GM21619 (cell line): Measurements from ENCODE around the gene TSPAN1.

Source experiments
- ATAC-seq: cut with Tn5 transposase; IDR thresholded peaks from one replicate; pipeline ENCODE4 v1.9.1; 2021; ENCODE audit not compliant: unreplicated experiment

TSPAN1 gene

DNA sequence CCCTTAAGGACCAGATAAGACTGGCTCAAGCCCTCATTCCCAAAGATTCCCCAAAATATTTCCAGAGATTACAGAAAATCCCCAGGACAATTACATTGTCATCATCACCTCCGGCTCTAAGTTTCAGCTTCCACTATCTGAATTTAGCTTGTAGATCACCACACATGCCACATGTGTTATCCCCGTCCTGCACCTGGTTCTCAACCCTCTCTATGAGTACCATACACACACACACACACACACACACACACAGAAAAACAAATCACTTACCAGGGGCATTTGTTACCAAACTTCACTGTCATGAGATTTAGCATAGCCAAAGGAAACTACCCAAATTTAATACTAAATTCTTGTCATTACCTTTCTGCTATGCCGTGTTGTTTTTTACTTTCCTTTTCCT lies 15.4 kb upstream of the TSPAN1 start:
- ATAC-seq, result no peak

DNA sequence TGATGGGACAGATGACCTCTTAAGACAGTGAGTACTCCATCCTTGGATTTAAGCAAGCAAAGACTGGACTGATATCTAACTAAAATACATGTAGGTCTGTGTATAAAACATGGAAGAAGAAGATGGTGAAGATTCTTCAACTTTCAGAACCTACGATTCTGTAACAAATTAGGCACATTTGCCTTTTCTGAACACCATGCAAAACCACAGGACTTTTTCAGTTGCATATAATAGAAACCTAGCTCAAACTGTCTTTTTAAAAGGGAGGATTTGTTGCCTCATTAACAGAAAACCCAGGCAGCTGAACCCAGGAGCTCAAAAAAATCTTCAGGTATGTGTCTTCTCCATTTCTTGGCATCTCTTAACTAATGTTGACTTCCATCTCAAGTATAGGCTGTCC lies 14.7 kb upstream of the TSPAN1 start:
- ATAC-seq, result no peak

DNA sequence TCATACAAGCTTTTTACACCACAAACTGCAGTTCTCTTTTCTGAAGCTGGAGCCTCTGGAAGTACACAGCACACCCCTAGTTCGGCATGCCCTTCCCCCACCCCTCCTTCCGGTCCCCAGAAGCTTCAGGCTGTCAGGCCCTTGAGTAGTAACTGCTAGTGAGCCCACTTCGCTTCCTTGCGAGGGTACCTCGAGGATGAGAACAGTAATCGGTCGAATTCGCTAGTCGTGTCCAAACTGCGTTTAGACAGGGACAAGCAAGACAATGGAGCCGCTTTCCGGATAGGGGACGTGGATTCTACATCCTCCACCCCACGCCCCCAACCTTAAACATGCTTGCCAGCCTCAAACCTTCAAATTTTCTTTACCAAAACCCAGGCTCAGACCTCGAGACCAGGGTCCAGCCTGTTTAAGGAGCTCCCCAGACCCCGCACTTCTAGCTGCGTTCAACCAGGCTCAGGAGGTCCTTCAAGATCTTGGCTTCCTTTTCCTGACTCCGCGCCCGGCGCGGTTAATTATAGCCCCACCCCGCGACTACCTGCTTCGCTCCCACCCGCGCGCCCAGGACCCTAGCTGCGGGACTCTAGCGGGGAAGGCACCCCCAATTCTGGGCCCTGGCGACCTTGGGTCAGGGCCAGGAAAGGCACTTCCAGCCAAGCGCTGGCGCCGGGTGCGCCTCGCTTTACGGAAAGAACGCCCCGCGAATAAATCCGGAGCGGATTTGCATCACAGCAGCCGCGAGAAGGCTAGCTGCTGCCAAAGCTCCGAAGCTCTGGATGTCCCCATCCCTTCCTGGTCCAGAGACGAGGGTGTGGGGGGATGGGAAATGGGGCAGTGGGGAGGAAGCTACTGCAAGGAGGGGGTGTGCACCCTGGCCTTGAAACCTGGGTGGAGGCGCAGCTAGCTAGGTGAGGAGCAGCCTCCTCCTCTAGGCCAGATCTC lies 8.1 kb upstream of the TSPAN1 start:
- no peak for ATAC-seq

DNA sequence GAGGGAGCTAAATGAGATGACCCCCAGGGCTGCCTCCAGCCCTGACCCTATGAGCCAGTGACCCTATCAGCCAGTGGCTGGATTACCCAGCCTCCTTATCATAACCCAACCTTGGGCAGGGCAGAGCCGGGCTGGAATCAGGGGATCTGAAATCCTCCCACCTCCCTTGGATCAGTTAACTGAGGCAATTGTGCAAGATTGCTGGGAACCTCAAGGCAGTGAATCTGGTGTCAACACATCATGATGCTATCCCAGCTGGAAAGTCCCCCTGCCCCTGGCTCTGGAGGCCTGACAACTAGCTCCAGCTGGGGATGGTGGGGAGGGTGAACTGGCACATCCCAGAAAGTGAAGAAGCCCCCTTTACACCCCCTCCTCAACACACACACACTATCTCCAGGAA lies 6.4 kb upstream of the TSPAN1 start:
- no peak for ATAC-seq

DNA sequence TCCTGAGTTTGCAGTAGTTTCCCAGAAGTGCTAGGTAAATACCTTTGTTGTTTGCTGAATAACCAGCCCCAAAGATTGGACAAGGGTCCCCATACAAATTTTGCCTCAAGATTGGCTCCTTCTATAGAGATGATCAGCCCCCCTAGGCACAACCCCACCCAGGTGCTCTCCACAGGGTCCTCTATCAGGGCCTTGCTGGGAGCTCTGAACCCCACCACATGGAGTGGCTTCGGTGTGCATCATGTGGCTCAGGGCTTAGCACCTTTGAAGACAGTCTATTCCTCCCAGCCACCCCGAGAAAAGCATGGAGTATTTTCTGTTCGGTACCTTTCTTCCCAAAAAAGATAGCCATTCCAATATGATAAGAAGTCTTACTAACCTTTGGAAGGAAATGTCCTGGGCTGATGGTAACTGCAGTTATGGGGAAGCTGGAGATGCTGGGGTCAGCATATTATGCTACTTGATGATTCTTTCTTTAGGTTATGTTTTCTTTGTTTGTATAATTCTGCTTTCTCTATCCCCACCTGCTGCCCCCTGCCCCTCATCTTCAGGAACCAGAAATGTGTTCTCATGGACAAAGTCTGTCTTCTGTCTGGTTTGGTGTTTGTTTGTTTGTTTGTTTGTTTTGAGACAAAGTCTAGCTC lies 5.0 kb upstream of the TSPAN1 start:
- ATAC-seq, result no peak

DNA sequence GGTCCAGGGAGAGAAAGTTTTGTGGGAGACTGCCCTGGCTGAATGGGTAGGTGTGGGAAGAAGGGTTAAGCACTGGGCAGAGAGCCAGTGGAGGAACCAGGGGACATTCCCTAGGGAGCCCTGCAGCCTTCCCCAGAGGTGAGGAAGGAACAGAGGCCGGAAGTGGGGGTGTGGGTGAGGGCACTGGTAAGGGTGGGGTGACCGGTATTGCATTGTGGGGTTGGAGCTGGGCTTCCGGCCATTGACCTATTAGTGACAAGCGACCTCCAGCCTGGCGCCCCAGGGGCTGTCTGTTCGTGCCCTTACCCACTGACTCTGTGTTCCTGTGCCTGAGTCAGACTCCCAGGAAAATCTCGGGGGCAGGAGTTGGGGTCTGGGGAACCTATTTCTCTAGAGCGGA lies 3.5 kb upstream of the TSPAN1 start:
- no peak for ATAC-seq

DNA sequence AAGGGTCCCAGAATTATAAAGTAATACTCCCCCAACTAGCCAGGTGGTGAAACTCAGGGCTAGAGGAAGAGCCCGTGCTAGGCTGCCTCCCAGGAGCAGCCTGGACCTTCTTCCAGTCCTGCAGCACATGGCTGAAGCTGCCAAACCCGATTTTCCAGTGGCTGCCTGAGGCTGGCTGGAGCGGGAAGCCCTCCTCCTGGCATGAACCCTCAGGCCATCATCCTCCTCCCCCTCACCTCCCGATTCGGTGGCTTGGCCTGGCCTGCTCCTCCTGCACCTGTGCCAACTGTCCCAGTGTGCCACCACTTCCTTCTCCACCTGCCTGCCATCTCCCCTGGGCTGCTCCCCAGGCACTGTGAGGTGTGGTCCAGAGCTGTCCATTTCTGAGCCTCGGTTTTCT lies 3.0 kb upstream of the TSPAN1 start:
- no peak for ATAC-seq

DNA sequence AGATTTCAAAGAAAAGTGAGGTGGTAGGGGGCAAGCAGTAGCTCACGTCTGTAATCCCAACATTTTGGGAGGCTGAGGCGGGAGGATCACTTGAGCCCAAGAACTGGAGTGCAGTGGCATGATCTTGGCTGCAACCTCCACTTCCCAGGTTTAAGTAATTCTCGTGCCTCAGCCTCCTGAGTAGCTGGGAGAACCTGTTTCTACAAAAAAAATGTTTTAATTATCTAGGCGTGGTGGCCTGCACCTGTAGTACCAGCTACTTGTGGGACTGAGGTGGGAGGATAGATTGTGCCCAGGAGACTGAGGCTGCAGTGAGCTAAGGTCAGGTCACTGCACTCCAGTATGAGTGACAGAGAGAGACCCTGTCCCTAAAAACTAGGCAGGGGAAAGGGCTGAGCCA lies 2.6 kb upstream of the TSPAN1 start:
- ATAC-seq, result no peak

DNA sequence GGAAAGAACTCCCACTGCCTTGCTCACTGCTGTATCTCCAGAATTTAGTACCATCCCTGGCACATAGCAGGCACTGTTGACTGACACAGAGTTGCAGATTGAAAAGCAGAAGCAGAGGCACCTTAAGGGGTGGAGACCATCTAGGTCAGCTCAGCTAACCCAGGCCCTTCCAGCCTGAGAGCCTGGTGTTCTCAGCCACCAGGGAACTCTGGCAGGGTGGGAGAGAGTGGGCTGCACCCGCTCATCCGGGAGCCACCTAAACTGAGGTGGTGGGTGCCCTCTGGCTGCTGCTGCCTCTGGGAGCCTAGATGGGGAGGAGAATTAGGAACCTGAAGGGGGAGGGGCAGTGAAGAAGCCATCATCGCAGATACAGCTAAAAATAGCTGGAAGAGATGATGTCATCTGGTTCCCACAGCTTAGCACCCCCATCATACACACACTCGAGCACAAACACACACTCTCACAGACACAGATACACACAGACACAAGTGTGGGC lies 1.5 kb upstream of the TSPAN1 start:
- ATAC-seq, result no peak

DNA sequence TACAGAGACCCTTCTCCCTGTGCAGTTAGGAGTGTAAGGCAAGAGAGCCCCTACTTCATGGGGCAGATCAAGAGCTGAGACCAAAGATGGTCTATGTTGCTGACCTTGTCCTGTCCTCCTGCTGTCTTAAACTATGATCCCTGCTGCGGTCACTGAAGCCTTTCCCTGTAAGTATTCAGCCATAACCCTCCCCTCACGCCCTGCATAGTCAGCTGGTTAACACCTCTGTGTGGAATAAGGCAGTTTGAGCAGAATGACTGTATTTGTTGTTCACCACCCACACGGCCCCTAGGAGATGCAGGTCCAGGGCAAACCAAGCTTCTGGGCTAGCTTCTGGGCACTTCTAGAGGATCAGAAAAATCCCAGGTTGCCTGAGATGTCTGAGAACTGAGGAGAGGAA lies 356 bp downstream of the TSPAN1 start:
- no peak for ATAC-seq

DNA sequence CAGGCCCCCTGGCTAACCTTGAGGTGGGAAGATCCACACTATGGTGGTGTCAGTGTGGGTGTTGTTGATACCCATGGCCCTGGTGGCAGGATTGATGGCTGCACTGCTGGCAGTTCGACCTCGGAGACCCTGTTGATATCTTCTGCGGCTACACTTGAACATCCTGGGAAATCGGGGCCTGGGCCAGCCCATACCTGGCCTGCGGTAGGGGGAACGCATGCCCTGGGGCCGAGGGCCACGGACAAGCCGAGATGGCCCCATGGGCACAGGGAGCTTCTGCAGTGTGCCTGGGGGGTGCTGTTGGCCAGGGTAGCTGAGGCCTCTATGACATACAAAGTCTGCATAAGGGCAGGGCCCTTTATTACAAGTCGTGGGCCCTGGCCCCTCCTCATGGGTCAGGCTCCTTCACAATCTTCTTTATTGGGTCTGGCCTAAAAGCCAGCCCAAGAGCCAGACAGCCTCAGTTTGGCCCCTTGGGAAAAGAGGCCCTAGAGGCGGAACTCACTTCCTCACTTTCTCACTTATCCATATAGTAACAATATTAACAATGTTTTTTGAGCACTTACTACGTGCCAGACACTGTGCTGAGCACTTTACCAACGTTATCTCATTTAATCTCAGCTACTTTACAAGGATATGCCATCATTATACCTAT lies 1.5 kb downstream of the TSPAN1 start, which contains the start of gene P3R3URF:
P3R3URF (minus strand) TSS at position 278 of the 655 bp plus-strand sequence; CDS start at position 261, 17 bp downstream.
- ATAC-seq, result no peak

DNA sequence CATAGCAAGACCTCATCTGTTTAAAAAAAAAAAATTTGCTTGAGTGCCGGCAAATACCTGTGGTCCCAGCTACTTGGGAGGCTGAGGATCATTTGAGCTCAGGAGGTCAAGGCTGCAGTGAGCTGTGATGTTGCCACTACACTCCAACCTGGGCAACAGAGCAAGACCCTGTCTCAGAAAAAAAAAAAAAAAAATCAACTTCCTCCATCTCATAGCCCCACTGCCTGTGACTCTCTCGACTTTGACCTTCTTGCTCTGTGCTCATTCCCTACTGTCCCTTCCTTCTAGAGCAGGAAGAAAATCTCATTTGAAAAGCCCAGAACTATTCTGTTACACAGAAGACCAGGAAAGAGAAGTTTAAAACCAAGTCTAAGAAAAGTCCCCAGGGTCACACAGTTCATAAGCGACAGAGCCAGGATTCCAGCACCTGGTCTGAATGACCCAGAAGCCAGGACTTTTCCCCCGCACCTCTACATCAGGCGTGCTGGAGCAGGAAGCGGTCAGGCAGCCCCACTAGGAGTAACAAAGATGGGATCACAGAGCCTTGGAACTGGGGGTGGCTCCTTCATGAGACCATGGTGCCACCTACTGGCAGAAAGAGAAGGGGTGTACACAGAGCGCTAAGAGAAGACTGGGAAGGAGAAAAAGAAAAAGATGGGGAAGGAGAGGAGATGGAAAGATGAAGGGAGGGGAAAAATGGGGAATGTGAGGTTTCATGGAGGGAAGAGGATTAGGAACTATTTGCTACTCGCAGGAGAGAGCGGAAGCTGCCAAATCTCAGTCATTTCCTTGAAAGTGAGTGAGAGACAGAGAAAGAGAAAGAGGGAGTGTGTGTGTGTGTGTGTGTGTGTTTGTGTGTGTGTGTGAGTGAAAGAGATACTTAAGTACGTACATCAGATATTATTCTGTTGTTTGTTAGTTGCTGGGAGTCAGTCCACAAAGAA lies 4.5 kb downstream of the TSPAN1 start:
- ATAC-seq, result no peak

DNA sequence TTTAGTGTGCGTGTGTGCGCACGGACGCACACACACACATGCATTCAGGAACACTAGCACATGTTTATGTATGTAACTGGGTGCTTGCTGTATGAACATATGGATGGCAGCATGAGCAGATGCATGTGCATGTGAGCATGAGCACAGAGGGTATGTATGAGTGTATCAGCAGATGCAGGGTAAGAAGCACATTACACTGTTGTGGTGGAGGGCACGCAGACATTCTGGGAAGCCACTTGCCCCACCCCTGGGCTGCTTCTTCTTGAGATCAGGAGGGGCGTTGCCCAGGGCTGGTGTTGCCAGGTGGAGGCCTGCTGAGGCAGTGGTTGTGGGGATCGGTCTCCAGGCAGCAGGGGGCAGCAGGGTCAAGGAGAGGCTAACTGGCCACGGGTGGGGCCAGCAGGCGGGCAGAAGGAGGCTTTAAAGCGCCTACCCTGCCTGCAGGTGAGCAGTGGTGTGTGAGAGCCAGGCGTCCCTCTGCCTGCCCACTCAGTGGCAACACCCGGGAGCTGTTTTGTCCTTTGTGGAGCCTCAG lies 5.3 kb downstream of the TSPAN1 start:
- no peak for ATAC-seq

DNA sequence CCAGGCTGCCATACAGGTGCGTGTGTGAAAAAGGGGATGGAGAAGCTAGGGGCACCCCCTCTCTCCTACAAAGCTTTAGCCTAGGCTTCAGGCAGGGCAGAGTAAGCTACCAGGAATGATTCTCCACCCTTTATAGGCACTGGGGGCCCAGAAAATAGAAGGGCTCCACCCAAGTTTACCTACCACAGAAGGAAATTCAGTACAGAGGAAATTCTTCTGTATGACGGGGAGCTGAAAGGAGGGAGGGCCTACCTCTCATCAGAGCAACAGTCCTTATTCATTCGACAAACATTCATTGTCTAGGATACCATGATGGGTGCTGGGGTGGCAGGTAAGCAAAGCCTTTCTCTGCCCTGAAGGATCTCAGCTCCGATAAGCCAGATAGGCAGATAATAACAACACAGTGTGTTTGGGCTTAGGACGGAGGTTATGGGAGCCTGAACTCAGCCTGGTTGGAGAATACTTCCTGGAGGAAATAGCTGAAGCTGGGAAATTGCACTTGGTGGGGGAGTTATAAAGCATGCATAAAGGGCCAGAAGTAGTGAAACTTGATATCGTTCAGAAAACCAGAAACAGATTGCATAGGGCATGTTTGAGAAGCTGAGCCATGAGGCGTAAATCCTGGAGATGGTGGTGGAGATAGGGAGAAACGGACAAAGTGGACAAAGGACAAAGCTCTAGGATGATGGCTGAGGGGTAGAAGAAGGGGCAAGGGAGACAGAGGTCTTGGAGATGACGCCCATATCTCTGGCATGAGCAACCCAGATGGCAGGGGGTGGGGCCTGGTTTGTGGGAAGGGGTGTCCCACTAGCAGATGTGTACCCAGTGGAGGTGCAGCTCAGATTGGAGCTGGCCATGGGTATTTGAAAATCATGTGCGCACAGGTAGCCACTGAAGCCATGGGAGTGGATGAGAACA lies 6.7 kb downstream of the TSPAN1 start:
- no peak for ATAC-seq

DNA sequence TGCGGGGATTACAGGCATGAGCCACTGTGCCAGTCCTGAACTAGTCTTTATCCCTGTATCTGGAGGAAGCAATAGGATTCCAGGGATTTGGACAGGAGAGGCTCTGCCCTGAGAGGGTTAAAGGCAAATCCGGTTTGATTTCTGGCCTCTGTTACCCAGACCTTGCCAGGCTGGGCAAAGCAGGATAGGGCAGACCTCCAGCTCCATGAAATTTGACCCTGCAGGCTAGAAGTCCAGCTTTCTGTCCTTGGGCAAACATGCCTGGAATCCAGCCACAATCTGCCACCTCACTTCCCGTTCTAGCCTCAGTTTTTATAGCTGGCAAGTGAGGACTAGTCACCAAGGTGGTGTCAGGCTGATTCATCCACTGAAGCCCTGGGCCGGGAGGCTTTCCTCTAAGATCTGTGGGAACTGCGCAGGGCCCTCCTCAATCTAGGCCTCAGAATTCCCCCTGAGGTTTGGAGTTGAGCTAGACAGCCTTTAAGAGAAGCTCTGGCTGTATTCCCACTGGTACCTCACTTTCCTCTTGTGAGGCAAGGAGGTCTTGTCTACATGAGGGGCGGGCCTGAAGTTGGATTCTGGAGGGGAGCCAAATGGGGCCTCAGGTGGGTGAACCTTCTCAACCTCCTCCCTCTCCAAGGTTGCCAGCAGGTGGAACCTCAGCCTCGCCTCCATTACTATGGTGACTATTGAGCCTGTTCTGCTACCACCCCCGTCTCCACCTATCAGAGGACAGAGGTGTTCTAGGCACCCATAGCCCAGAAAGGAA lies 8.4 kb downstream of the TSPAN1 start:
- ATAC-seq, result no peak

DNA sequence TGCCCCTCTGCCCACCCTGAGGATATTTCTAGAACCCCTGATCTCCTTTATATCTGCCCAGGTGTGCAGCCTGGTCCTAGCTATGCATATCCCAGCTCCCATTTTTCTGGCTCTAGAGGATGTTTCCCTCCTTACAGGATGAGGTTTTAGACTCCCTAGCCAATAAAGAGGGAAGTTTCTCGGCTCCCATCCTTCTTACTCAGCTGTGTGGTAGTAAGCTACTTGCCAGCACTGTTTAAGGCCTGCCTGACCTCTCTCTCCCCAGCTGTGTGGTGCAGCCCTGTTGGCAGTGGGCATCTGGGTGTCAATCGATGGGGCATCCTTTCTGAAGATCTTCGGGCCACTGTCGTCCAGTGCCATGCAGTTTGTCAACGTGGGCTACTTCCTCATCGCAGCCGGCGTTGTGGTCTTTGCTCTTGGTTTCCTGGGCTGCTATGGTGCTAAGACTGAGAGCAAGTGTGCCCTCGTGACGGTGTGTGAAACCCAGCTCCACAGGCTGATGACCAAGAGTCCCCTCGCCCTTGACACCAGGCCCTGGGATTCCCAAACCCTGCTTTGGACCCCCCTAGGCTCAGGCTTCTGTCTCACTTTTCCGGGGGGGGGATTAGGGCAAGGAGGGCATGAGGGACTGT lies 9.2 kb downstream of the TSPAN1 start:
- ATAC-seq, result peak; percentile 62

DNA sequence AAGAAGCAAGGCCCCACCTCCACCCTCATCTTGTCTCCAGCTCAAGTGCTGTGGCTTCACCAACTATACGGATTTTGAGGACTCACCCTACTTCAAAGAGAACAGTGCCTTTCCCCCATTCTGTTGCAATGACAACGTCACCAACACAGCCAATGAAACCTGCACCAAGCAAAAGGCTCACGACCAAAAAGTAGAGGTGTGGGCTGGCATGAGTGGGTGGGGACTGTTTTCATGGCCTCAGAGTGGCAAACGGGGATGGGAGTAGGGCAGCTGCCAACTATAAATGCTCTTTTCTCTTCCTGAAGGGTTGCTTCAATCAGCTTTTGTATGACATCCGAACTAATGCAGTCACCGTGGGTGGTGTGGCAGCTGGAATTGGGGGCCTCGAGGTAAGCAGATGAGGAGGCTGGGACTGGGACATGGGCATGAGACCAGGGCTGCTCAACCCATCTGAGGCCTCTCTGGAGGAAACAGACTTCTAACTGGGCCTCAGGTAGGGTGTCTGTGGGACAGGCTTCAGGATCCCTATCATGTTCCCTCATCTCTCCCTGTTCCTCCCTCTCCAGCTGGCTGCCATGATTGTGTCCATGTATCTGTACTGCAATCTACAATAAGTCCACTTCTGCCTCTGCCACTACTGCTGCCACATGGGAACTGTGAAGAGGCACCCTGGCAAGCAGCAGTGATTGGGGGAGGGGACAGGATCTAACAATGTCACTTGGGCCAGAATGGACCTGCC lies 10.2 kb downstream of the TSPAN1 start:
- no peak for ATAC-seq
